Gastrocnemius medialis (tissue), 4 donors: ENCODE results near the gene CCDC85C.

Experiments used
- POLR2A ChIP-seq, 2 donors: fragments of 450-650 bp; IDR thresholded peaks; one replicate each; pipeline ENCODE4 v1.6.1; 2017; ENCODE audit warnings: antibody characterized with exemption in 2 of 2, mild to moderate bottlenecking in 2 of 2, moderate library complexity in 2 of 2
- TF ChIP-seq, protein P1 (sequence below), 5 experiments: fragments of 450-650 bp in 3 of 5; fragments of 200-600 bp in 2 of 5; sonication (generic) in 2 of 5; IDR thresholded peaks in 4 of 5; conservative IDR thresholded peaks in 1 of 5; 1 replicate in 4 of 5; 2 replicates in 1 of 5; pipeline ENCODE4 v1.5.1; 2016 to 2019; ENCODE audit warnings: antibody characterized with exemption in 5 of 5, mild to moderate bottlenecking in 3 of 5, moderate library complexity in 3 of 5

- TF ChIP-seq, protein P1, sequence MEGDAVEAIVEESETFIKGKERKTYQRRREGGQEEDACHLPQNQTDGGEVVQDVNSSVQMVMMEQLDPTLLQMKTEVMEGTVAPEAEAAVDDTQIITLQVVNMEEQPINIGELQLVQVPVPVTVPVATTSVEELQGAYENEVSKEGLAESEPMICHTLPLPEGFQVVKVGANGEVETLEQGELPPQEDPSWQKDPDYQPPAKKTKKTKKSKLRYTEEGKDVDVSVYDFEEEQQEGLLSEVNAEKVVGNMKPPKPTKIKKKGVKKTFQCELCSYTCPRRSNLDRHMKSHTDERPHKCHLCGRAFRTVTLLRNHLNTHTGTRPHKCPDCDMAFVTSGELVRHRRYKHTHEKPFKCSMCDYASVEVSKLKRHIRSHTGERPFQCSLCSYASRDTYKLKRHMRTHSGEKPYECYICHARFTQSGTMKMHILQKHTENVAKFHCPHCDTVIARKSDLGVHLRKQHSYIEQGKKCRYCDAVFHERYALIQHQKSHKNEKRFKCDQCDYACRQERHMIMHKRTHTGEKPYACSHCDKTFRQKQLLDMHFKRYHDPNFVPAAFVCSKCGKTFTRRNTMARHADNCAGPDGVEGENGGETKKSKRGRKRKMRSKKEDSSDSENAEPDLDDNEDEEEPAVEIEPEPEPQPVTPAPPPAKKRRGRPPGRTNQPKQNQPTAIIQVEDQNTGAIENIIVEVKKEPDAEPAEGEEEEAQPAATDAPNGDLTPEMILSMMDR (IDR thresholded peaks at IDR 0.05 in 4 of 5, conservative IDR thresholded peaks at IDR 0.05 in 1 of 5): no peak
- no peak for TF ChIP-seq POLR2A (IDR thresholded peaks at IDR 0.05)
These were observed 94.0 kb downstream of the CCDC85C start for GRCh38 chr14:99509871-99510555.
